HG02938 (cell line): ENCODE measurements around the gene KRTAP19-1.

Experiments
- ATAC-seq: cut with Tn5 transposase; IDR thresholded peaks from one replicate; pipeline ENCODE4 v1.9.1; 2021; ENCODE audit warnings: mild to moderate bottlenecking, moderate library complexity; ENCODE audit not compliant: unreplicated experiment

The KRTAP19-1 gene

DNA sequence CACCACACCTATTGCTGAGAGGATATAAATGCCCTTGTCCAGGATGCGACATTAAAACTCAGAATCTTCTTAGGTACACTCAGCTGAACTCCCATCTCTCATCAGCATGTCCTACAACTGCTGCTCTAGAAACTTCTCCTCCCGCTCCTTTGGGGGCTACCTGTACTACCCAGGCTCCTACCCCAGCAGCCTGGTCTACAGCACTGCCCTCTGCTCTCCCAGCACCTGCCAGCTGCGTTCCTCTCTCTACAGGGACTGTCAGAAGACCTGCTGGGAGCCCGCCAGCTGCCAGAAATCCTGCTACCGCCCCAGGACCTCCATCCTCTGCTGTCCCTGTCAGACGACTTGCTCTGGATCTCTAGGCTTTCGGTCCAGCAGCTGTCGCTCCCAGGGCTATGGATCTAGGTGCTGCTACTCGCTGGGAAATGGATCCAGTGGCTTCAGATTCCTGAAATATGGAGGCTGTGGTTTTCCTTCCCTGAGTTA is 50.0 kb downstream of the KRTAP19-1 start, which contains the start of gene KRTAP13-4:
KRTAP13-4 (plus strand) TSS at position 51 of the 486 bp plus-strand sequence; CDS start at position 107, 56 bp downstream.
- no peak for ATAC-seq
